HG03469 (cell line): ENCODE results near the gene TICAM2.
A peak's percentile ranks its signal among the peaks of the same experiment; 100 is the strongest.

Experiments
- ATAC-seq: cut with Tn5 transposase; IDR thresholded peaks from one replicate; pipeline ENCODE4 v1.9.1; 2021; ENCODE audit warnings: mild to moderate bottlenecking, moderate library complexity, moderate number of reproducible peaks; ENCODE audit not compliant: unreplicated experiment

The TICAM2 gene

DNA sequence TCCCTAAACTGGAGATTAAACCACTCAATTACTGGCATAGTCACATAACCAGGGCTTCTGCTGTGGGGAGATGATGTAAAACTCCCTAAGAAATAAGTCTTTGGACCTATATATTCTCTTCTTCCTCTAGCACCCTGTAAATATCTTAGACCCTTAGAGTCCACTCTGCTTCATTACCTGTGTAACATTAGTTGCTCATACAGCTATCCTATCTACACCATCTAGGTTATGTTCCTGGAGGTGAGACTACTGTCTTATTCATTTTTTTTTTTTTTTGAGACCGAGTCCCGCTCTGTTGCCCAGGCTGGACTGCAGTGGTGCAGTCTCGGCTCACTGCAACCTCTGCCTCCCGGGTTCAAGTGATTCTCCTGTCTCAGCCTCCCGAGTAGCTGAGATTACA, 9.6 kb upstream of the TICAM2 start:
- ATAC-seq = no peak

DNA sequence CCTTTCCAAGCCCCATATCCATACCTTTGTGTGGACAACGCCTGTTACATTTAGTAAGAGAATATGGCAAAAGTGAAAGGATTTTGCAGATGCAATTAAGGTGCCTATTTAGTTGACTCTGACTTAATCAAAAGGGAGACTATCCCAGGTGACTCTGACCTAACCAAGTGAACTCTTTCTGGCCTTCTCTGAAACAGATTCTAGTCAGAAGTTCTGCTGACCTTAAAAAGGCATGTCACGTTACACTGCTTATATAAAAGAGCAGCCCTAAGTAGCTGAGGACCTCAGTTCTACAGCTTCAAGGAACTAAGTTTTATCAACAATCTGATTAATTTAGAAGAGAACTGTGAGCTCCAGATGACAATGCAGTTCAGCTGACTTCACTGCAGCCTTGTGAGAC, 5.7 kb upstream of the TICAM2 start:
- ATAC-seq = no peak

DNA sequence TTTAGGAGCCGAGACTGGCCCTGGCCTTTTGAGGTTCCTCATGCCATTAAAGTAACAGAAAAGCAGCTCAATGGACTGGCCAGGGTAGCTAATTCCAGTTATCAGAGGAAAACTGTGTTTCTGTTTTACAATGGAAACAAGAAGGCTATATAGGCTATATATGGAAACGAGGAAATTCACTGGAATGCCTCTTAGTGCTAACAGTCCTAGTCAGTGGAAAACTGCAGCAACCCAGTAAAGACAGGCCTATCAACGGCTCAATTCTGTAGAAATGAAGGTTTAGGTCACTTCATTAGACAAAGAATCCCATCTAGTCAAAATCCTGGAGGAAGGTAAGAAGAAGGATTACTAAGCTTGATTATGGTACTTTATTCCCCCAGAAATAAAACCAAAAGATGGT, 3.2 kb upstream of the TICAM2 start:
- no peak for ATAC-seq

DNA sequence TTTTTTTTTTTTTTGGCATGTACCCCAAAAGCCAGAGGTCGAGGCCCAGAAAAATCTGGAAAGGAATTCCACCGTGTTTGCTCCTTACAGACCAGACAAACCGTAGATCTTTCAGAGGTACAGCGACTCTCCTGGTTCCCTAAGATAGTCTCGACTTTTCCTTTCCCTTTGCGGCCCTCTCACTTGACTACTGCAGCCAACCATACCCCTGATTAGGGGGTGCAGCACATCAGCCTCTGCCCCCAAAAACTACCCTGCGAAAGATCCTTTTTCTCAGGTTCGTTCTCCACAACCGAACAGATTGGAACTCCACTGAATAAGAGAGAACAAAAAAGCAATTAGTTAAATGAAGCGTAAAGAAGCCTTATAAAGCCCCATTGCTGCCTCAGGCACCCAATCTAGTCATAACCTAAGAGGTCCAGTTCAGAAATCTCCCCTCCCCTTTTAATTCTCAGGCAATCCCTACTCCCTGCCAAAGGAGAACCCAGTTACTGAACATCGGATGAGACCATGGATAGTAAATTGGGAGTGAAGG, 379 bp upstream of the TICAM2 start:
- no peak for ATAC-seq

DNA sequence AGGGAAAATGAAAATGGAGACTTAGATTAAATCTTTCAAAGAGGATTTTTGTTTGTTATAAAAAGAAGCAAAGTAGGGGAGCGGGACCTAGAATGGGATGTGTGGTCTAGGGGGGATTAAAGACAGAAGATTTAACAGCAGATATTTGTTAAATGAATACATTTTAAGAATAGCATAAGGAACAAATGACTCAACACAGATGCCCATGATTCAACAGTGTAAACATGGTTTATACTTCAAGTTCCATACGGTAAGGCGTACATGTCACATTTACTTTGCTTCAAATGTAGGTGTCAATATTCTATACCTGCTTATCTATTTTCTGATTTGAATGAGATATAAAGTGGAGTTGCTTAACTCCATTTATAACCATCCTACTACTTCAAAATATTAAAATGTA, 1.5 kb downstream of the TICAM2 start:
- ATAC-seq = no peak

DNA sequence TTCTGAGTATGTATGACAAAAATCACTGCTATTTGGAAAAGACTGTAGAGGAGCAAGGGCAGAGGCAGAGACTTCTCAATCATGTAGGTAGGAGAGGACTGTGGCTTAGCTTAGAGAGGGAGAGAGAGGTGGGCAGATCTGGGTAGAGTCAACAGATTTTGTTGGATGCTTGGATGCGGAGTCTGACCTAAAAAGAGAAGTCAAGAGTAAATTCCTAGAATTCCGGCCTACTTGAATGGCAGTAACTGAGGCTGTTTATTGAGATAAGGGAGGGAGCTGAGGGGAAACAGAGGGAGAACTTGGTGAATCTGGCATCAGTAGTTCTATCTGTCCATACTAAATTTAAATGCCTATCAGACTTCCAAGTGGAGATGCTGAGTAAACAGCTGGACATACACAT, 2.4 kb downstream of the TICAM2 start:
- no peak for ATAC-seq

DNA sequence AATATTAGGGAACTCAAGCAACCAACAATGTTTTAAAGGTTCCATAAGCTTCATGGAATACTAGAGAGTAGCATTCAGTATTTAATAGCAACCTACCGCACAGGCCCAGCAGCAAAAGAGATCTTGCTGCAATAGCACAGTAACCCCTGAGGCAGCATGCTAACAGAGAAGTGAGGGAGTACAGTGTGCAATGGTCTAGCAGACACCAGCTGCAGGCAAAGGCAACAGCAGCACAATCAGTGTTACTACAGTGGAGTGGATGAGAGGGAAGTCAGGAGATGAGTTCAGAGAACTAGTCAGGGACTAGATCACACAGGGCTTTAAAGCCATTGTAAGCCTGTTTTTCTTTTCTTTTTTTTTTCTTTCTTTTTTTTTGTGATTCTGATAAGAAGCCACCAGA, 2.8 kb downstream of the TICAM2 start:
- ATAC-seq = peak; percentile 37

DNA sequence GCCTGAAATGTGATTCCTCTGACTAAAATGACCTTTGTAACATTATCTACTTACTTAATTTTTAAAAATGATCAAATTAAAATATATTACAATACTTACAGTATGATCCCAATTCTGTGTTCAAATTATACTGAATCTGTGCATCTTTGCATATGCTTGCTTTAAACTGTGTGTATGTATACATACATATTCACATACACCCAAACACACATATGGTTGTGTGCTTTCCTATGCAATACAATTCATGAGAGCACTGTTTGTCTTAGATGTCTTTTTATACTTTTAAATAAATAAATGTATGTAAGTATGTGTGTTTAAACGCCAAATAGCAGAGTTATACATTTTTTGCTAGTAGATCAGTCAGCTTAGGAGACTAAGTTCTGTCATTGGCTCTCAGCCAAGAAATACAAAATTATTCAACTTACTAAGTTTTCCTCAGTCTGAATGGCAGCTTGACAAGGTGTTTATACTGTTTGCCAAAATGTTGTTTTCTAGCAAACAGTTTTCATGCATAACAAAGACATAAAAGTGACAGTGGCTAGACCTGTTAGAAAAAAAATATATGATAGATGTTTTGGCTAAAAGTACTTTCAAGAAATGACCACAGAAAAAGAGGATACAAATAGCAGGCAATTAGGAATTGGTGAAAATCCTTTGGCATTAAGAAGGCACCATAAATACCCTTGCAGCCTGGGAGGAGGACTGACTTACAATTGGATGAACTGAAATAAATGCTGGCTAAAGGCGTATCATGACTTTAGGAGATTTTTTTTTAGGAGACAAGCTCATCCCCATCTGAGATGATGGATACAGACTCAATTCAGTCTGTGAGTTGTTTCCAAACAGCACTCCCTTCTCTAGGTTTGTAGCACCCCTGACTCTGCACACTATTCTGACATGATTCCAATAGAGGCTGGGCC, 7.9 kb downstream of the TICAM2 start:
- no peak for ATAC-seq

DNA sequence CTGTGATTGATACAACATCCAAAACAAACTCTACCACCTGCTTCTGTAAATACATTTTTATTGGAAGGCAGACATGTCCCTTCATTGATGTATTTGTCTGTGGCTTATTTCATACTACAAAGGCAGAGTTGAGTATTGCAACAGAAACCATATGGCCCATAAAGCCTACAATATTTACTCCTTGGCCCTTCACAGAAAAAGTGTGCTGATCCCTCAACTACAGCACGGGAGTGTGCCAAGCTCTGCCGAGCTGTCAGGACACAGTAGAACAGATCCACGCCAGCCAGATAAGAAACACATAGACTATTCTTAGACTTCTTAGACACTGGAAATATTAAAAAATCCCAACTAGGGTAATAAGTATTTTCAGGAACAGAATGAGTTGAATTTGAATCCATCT, 13.2 kb downstream of the TICAM2 start:
- no peak for ATAC-seq

DNA sequence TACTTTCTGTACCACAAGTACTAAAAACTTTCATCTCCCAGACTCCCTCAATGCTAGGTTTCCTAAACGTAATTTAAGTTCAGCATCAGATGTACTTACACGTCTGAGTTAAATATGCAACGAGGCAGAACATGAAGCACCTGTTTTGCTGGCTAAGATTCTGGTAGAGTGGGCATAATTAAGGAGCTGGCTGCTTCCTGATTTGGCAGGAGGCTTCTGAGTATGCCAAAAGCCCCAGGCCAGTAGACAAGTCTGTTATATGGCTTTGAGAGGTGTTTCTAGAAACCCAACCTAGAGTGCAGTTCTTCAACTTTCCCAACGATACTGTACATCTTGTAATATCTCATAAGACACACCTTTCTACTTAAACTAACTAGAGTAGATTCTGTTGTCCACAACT, 13.6 kb downstream of the TICAM2 start:
- no peak for ATAC-seq

DNA sequence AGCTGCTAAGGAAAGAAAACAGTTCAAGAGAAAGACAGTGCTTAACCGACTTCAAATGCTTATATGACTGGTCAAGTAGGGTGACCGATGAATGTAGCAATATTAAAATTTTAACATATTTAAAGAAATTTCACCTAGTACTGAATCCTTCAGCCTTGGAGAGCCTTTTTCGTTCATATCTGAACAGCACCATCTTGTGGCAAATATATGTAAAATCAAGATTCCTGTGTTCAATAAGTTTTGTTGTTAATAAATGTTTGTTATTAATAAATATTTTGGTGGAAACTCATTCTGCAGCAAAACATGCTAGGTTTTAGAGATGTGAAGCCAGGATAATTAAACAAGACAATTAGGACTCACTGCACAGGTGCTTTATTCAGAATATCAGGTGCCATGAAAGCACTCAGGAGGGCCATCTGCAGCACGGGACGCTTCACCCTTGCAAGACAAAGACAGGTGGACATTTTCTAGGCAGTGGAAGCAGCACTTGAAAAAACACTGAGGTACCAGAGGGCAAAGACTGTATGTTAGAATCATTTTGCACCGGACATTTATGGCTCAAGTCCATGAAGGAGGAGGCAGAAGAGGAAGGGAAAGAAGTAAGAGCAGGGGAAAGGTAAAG, 15.6 kb downstream of the TICAM2 start:
- ATAC-seq = no peak

DNA sequence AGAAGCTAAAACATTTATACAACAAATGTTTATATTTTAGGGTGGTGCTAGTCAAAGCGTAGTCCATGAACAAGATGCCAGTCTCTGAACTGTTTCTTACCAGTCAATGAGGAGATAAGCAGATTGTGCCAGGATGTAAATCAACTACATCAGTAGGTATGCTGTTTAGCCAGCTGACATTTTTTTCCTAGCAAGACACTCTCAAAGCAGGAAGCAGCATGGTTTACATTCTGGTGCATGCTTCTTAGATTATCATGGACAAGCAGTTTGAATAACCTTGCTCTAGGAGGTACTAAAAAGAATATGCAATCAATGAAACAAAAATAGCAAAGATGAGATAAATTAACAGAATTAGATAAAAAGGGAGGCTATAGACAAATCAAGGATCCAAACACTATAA, 17.0 kb downstream of the TICAM2 start:
- ATAC-seq = no peak

DNA sequence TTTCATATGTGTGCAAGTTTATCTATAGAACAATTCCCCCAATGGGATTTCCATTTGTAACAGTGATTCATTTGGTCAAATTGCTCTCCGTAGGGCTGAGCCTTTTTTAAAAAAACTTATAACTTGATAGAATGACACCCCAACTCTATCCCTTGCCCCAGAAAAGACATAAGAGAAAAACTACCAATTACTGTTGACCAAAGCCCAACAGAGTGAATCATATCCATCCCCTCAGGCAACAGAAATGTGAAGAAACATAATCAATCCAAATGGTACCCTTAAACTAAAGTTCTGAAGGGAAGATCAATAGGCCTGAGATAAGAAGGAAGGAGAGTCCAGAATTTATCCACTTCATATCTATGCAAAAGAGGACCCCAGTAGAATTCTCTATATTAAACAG, 17.8 kb downstream of the TICAM2 start:
- no peak for ATAC-seq

DNA sequence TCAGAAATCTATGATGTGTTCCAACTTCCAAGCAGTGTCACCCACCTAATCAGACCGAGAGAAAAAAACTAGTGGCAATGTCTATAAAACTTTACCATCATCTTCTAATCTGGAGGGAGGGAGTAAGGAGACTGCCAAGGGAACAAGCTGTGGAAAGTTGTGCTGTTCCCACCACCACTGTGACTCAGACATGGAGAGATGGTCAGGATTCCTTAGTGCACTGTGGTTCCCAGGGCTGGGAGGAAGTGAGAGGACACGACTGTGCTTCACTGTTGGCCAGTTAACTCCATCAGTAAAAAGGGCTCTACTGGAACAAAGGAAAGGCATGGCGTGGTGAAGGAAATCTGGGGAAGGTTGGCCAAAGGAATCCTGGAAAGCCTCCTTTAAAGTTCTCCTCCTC, 18.8 kb downstream of the TICAM2 start:
- no peak for ATAC-seq

DNA sequence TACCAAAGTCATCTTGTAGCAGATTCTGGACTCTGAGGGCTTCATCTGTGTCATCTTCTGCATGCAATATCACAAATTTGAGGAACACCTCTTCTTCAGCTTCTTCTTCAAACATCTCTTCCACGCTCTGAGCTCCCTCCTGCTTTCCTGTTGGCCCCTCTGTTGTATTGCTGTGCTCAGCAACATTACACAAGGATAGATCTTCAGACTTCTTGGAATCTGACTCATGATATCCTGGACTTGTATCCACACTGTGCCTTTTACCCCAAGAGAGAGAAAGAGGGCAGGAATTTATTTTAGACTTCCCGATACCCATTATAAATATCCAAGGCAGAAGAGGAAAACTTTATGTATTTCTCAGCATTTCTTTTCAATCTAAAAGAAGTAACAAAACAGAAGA, 21.3 kb downstream of the TICAM2 start:
- no peak for ATAC-seq

DNA sequence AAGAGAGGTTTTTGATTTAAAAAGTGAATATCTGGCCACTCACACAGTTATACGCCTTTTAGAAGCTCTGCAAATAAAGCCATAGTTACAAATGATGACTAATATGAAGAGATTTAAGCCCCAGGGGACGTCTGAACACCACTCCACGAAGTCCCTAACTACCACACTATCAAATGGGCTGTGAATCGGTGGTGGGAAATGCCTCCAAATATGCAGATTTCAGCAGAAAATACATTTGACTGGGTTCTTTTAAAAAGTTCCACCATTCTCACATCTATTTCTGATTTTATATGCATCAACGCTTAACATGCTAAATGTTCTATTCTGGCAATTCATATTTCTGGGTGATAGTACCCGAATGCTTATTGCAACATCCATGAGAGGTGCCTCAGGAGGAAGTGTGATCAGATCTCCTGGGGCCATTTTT, 22.5 kb downstream of the TICAM2 start:
- peak; percentile 52 for ATAC-seq

DNA sequence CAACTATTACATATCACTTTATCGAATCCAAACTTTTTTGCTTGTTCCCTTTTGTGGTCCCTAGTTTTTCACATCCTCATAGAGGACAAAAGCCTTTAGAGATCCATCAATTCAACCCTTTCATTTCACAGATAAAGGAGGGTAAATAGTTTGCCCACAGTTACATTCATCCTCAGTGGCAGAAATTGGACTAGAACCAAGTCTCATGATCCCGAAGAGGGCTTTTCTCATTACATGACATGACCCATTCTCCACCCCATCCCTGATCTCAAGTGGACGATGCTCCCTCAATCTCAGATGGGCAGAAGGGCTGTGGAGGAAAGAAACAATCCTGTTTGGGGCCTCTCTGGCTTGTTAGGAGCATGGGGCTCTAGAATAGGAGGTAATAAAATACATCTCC, 23.1 kb downstream of the TICAM2 start:
- ATAC-seq = no peak

DNA sequence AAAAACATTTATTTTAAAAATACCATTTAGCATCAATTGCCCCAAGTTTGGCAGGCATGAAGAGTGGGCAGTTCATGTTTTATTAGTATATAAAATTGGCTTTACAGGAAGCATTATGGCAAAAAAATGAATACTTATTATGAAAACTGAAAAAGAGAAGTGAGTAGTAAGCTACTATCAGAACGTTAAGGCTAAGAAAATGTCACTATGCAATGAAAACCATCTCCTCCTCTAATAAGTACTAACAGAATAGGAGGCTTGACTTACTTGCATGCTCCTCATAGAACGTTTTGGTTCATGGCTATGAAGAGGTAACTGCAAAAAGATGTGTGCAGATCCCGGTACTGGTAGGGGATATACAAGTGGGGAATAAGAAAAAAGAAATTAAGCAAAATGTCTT, 23.6 kb downstream of the TICAM2 start:
- ATAC-seq = peak; percentile 53

DNA sequence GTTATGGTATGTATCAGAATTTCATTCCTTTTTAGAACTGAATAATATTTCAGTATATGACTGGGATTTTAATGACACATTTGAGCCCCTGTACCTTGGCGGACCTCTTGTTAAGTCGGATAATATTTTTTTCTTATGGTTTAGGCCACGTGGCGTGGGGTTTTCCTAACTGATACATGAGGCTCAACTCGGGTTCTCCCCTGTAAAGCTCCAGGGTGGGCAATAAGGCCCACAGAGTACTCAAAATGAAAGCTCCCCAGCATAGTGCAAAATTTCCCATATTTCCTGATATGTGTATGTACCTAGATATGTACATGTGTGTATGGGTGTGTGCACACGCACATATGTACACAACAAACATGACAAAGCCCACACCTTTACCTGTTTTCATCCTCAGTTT, 24.5 kb downstream of the TICAM2 start:
- ATAC-seq = no peak

DNA sequence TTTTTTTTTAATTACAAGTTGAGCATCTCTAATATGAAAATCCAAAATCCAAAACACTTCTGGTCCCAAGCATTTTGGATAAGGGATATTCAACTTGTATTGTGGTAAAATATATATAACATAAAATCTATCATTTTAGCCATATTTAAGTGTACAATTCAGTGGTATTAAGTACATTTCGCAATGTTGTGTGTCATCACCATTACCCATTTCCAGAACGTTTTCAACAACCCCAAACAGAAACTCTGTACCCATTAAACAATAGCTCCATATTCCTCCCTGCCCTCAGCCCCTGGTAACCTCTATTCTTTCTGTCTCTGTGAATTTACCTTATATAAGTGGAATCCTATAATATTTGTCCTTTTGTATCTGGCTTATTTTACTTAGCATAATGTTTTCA, 24.9 kb downstream of the TICAM2 start:
- ATAC-seq = no peak

DNA sequence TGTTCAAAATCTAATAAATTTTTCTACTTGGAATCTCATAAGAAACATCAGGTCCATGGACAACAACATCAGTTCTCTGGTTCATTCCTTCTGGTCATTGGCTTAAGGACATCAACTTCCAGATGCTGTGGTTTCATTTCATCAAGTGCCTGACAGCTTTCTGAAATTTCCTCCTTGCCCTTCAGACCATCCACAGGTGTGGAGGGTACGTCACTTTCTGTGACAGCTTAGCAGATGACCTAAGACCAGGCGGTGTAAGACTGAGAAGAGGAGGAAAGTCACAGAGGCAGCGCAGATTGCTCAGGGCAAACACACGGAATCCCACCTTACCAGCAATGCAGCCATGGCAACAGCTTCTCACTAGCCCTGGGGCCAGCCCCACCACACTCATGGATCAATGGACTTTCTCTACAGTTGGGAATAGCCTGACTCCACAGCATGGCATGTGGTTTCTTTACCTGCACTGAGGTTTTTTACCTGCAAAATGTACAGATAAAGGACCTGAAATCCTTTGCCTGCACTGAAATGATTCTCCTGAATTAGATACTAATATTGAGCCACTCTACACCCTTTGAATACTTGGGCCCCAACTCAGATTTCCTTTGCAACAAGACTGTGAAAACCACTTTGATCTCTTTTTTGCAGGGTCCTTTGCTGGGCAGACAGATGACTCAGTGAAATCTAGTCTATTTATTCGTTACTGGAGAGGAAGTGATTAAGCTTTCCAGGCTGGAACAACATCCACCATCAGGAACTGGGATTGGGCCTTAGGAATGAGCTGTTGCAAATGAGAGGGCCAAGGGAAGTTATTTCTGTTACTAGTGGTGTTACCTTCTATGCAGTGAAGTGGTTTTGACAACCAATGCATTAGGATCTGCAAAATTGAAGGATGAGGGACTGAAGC, 26.9 kb downstream of the TICAM2 start:
- ATAC-seq = no peak
